Smooth muscle cell (in vitro differentiated cells): ENCODE measurements around the gene LMF1. TPM values are rescaled to one million over a fixed set of nuclear protein-coding genes. Genes with fewer than 3 reads are reported as not detected.

Source experiments
- DNase-seq: peaks from one replicate; lab custom pipeline; 2025; ENCODE audit not compliant: unreplicated experiment; lab: John Stamatoyannopoulos, UW
- H2AFZ ChIP-seq: fragments of 200-600 bp; sonication (generic); 2 replicates; pipeline ENCODE4 v1.6.0; 2016; ENCODE audit warnings: antibody characterized with exemption, low read depth, mild to moderate bottlenecking
- H3F3A ChIP-seq: fragments of 200-600 bp; sonication (generic); 2 replicates; pipeline ENCODE4 v1.6.0; 2017; ENCODE audit warnings: antibody characterized with exemption, low read depth
- H3K27ac ChIP-seq: fragments of 200-600 bp; sonication (generic); 2 replicates; pipeline ENCODE4 v1.5.1; 2016; ENCODE audit warnings: low read depth, mild to moderate bottlenecking
- H3K27me3 ChIP-seq: fragments of 200-600 bp; sonication (generic); 2 replicates; pipeline ENCODE4 v1.6.1; 2016; ENCODE audit warnings: low read depth, mild to moderate bottlenecking
- H3K36me3 ChIP-seq: fragments of 200-600 bp; sonication (generic); 2 replicates; pipeline ENCODE4 v1.5.1; 2016; ENCODE audit warnings: low read depth
- H3K4me1 ChIP-seq: fragments of 200-600 bp; sonication (generic); 2 replicates; pipeline ENCODE4 v1.5.1; 2016; ENCODE audit warnings: low read depth
- H3K4me2 ChIP-seq: fragments of 200-600 bp; sonication (generic); 2 replicates; pipeline ENCODE4 v1.6.0; 2016; ENCODE audit warnings: mild to moderate bottlenecking
- H3K4me3 ChIP-seq: fragments of 200-600 bp; sonication (generic); 2 replicates; pipeline ENCODE4 v1.5.1; 2016; ENCODE audit warnings: mild to moderate bottlenecking
- H3K79me2 ChIP-seq: fragments of 200-600 bp; sonication (generic); 2 replicates; pipeline ENCODE4 v1.6.0; 2016; ENCODE audit warnings: low read depth, mild to moderate bottlenecking
- H3K9ac ChIP-seq: fragments of 200-600 bp; sonication (generic); 2 replicates; pipeline ENCODE4 v1.6.0; 2016; ENCODE audit warnings: low read depth
- H3K9me3 ChIP-seq: fragments of 200-600 bp; sonication (generic); replicated peaks from 2 replicates; pipeline ENCODE4 v1.5.1; 2016; ENCODE audit warnings: low read depth
- H4K20me1 ChIP-seq: fragments of 200-600 bp; sonication (generic); 2 replicates; pipeline ENCODE4 v1.6.0; 2016; ENCODE audit warnings: low read depth
- WGBS: methylation state at CpG from one replicate; pipeline ENCODE4 v1.1.7; 2016; ENCODE audit warnings: low lambda C conversion rate; 5-methylcytosine and 5-hydroxymethylcytosine counted together
- polyA plus RNA-seq: library from polyadenylated mRNA; unstranded; fragments of >200 nt; fragmentation: Nextera tagmentation; extraction: Ambion mirVana; gene quantifications from 2 replicates; pipeline ENCODE4 v1.2.1, GENCODE V29; 2016
- total RNA-seq: library from RNA; depleted of rRNA; stranded (reverse); fragments of >200 nt; gene quantifications from 2 replicates; pipeline ENCODE4 v1.2.3, GENCODE V29; 2014
- TF ChIP-seq, protein P1 (sequence below): fragments of 200-600 bp; sonication (generic); IDR thresholded peaks from 2 replicates; pipeline ENCODE4 v1.5.1; 2017; ENCODE audit warnings: borderline replicate concordance, mild to moderate bottlenecking, antibody characterized with exemption; ENCODE audit not compliant: insufficient read depth, poor library complexity, severe bottlenecking

The LMF1 gene
- total and polyA plus RNA-seq, 2 experiments from 2014 or later: 25.3 to 29.8 TPM

DNA sequence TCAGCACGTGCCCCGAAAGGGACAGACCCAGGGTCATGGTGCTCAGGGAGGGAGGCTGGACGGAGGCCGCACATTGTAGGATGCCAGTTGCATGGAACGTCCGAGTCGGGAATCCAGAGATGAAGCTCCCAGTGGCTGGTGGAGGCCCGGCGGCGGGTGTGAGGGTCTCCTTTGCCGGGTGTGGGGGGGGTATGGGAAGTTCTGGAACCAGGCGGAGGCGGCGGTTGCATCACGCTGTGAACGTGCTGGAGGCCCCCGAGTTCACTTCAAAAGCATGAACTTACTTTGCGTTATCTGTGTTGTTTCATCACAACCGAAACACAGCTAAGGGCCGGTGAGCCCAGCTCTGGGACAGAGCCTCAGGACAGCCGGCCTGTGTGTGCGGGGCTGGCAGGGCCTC, 96.9 kb downstream of the LMF1 start:
- no peaks in the 10 kb centered on the region for H3F3A ChIP-seq
- no peaks in the 10 kb centered on the region for H3K4me1 ChIP-seq
- 94% methylated on average over 22 of the region's 22 CpGs for WGBS
- no peak overlapping the region for H3K27ac ChIP-seq
- H3K36me3 ChIP-seq: no peaks in the 10 kb centered on the region
- no peaks in the 10 kb centered on the region for H3K27me3 ChIP-seq
- TF ChIP-seq, protein P1, sequence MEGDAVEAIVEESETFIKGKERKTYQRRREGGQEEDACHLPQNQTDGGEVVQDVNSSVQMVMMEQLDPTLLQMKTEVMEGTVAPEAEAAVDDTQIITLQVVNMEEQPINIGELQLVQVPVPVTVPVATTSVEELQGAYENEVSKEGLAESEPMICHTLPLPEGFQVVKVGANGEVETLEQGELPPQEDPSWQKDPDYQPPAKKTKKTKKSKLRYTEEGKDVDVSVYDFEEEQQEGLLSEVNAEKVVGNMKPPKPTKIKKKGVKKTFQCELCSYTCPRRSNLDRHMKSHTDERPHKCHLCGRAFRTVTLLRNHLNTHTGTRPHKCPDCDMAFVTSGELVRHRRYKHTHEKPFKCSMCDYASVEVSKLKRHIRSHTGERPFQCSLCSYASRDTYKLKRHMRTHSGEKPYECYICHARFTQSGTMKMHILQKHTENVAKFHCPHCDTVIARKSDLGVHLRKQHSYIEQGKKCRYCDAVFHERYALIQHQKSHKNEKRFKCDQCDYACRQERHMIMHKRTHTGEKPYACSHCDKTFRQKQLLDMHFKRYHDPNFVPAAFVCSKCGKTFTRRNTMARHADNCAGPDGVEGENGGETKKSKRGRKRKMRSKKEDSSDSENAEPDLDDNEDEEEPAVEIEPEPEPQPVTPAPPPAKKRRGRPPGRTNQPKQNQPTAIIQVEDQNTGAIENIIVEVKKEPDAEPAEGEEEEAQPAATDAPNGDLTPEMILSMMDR: no peak
- no peak overlapping the region for H3K4me2 ChIP-seq
- no peak overlapping the region for H3K4me3 ChIP-seq
- no peaks in the 10 kb centered on the region for H3K79me2 ChIP-seq
- peaks cover 5% of the 10 kb centered on the region for H4K20me1 ChIP-seq
- DNase-seq: no peak
- H2AFZ ChIP-seq: no peak overlapping the region
- no peak overlapping the region for H3K9ac ChIP-seq
- no peaks in the 10 kb centered on the region for H3K9me3 ChIP-seq

DNA sequence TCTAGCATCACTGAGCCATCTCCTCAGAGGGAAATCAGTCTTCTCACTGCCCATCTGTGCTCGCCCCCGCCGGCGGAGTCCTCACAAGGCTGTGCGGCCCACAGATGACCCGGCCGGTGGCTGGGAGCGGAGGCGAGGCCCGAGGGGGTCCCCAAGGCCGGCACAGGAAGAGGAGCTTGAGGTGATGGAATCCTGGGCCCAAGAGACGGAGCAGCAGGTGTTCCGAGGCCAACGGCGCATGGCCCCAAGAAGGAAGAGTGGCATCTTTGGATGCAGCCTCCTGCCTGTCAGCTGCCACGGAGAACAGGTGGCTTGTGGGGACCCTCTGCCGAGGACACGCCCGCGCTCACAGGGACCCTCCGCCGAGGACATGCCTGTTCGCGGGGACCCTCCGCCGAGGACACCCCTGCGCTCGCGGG, 97.5 kb downstream of the LMF1 start:
- WGBS: 92% methylated on average over 29 of the region's 29 CpGs
- H3K9me3 ChIP-seq: no peaks in the 10 kb centered on the region
- no peak overlapping the region for H3K4me3 ChIP-seq
- H4K20me1 ChIP-seq: peaks cover 5% of the 10 kb centered on the region
- H3K4me1 ChIP-seq: no peaks in the 10 kb centered on the region
- H3K4me2 ChIP-seq: no peak overlapping the region
- no peaks in the 10 kb centered on the region for H3K79me2 ChIP-seq
- H3K36me3 ChIP-seq: no peaks in the 10 kb centered on the region
- no peaks in the 10 kb centered on the region for H3F3A ChIP-seq
- no peak overlapping the region for H2AFZ ChIP-seq
- TF ChIP-seq, protein P1: no peak
- no peak overlapping the region for H3K9ac ChIP-seq
- no peak for DNase-seq
- no peaks in the 10 kb centered on the region for H3K27me3 ChIP-seq
- no peak overlapping the region for H3K27ac ChIP-seq

DNA sequence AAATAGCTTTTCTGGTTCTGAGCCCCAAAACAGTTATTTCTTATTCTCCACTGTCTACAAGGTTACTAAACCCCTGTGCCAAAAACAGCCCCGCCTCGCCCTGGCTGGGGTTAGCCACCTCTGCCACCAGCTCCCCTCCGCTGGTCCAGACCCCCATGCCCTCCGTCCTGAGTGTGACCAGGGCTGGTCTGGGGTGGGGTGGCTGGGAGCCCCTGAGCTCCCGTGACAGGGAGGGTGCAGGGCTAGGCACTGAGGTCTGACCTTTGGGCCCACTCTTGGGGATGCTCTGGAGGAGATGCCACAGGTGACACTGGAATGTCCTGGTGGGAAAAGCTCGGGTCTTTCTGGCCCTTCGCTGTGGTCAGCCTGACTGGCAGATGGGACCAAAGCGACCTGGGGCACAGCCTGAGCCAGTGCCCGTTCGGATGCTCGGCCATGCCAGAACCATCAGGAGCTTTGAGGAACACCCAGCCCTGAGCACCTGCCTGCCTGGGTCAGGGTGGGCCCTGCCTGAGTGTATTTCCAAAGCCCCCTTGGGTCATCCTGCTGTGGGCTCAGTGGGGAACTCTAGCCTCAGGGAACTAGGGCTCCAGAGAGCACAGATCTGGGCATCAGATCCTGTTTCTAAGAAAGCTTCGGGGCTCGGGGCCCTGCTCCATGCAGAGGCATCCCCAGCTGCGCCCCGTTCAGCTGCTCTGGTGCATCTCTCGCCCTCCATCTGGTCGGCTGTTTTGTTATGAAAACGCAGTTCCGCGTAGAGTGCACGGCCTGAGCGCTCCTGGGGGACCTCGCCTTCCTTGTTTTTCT, 98.1 kb downstream of the LMF1 start:
- 96% methylated on average over 23 of the region's 23 CpGs for WGBS
- no peak for DNase-seq
- H3K4me3 ChIP-seq: no peak overlapping the region

More for the DNA sequence above, 98.1 kb downstream of the LMF1 start:
- Histone ChIP-seq H3K27me3 (no peaks in the 10 kb centered on the region), H3K27ac (no peak overlapping the region), H2AFZ (no peak overlapping the region), H3K4me1 (no peaks in the 10 kb centered on the region), H3F3A (no peaks in the 10 kb centered on the region), H3K79me2 (no peaks in the 10 kb centered on the region), H3K9ac (no peak overlapping the region), H3K9me3 (no peaks in the 10 kb centered on the region), H4K20me1 (peaks cover 2% of the 10 kb centered on the region), H3K4me2 (no peak overlapping the region), H3K36me3 (no peaks in the 10 kb centered on the region)
- TF ChIP-seq, protein P1: no peak
